GM19395 (cell line): Measurements from ENCODE around the gene CD300C.
"Not testable (repeated sequence)": the region's sequence is repeated elsewhere in the genome, so short reads cannot be mapped to it uniquely, and the experiment has no call there.

Source experiments
- ATAC-seq: cut with Tn5 transposase; IDR thresholded peaks from one replicate; pipeline ENCODE4 v1.9.1; 2021; ENCODE audit warnings: mild to moderate bottlenecking, moderate library complexity; ENCODE audit not compliant: unreplicated experiment

The CD300C gene

GRCh38 chr17:74545843-74546230 lies at the start of gene CD300C:
CD300C (minus strand) TSS chr17:74546115; CDS start chr17:74545782, 333 bp downstream.
- ATAC-seq: no peak

- ATAC-seq: no peak
Observed at GRCh38 chr17:74595037-74595750, 49.3 kb upstream of the CD300C start.

GRCh38 chr17:74592087-74592990 lies 46.4 kb upstream of the CD300C start, which contains the start of gene CD300LD:
CD300LD (minus strand) TSS chr17:74592283; CDS start chr17:74592202, 81 bp downstream.
- ATAC-seq: no peak

GRCh38 chr17:74591503-74591902 lies 45.6 kb upstream of the CD300C start:
- ATAC-seq: no peak

DNA sequence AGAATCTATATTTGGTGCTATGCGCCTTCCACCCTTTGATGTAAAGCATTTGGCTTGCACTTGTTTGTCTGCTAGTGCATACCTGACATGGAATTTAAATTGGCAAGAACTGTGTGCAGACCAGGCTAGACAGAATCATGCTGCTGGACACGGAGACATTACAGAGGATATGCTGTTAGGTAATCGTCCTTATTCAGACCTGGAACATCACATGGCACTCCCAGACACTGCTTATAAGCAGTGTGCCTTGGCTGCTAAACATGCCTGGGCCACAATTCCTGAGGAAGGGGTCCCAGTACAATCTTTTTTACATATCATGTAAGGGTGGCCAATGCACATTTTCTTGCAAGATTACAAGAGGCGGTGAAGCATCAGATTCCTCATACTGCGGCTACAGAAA lies 39.8 kb upstream of the CD300C start:
- ATAC-seq: no peak

DNA sequence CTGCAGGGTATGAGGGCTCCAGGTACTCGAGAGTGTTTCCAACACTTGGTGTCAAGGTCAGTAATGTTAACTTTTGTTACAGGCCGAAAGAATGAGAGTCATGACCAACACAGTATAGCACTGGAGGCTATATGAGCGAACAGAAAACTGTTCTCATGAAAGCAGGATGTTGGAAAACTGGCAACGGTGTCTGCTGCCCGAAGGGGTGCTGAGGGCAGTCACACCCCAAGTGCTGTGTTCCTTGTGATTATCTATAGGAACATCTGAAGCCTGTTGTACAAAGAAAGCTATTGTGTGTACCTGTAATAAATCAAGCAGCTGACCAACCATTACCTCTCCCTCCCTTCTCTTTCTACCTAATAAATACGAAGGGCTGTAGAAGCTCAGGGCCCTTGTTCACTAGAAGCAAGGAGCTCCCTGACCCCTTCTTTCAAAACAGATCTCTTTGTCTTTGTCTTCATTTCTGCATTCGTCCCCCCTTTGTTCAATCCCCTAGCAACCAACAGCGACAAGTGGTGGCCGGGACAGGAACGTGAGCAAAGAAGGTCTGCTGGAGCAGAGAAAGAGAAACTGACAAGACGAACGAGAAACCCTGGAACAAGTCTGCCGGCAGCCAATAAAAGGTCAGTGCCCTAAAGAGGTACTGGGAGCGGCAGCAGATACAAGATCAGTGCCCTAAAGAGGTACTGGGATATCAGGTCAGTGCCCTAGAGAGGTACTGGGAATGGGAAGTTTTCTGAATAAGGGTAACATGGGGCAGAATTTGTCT lies 38.6 kb upstream of the CD300C start:
- ATAC-seq: no peak

DNA sequence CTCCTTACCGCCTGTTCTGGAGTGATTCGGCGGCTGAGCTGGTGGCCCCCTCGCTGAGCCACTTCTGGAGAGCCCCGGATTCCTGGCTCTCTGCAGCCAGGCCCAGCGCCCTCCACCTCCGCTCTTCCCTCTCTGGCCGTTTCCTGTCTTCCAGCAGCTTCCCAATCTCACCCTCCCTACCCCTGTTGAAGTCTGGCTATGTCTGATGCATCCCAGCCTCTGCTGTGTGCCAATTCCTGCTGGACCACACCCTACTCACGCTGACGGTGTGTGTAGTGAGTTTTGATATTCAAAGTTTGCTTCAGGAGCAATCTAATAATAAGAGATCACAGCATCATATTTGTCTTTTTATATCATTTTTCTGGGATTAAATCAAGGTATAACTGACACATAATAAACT lies 36.7 kb upstream of the CD300C start:
- no peak for ATAC-seq

- ATAC-seq: no peak
Observed at GRCh38 chr17:74579900-74580299, 34.0 kb upstream of the CD300C start.

GRCh38 chr17:74578979-74579378 lies 33.1 kb upstream of the CD300C start:
- ATAC-seq: no peak

GRCh38 chr17:74574489-74575142 lies 28.7 kb upstream of the CD300C start:
- ATAC-seq: no peak

GRCh38 chr17:74573635-74574034 lies 27.7 kb upstream of the CD300C start:
- not testable (repeated sequence) for ATAC-seq

DNA sequence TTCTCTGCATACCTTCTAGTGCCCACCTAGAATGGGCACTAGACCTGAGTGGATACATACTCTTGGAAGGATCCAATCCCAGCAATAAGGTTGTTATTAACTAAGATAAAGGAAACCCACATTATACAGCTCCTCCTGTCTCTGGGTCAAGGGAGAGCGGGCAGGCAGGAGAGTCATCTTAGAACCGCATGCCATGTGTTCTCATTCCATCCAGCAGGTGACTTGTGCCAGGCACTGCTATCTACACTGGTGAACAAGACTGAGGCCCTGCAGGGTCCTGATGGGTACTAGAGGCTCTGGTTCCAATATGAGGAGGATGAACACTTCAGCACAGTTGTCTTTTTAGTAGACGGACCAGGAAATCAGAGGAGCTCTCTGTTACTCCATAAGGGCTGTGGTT lies 27.3 kb upstream of the CD300C start:
- no peak for ATAC-seq

DNA sequence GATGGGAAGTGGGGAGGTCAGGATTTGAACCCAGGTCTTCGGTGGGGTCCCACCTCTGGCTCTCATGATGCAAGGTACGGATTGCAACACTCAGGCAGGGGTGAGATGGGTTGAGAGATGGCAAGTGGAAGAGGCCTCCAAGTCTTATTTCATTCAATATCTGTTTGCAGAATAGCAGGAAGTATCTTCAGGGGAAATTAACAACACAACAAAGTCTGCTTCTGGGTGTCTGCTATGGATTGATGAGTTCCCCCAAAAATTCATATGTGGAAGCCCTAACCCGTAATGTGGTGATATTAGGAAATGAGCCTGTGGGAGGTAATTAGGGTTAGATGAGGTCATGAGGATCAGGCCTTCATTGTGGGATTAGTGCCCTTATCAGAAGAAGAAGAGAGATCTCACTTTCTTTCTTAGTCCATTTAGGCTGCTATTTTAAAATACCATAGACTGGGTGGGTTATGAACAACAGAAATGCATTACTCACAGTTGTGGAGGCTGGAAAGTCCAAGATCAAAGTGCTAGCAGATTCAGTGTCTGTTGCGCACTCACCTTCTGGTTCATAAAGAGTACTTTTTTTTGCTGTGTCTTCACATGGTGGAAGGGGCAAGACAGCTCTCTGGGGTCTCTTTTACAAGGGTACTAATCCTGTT lies 25.8 kb upstream of the CD300C start:
- no peak for ATAC-seq

GRCh38 chr17:74569020-74570003 lies 23.4 kb upstream of the CD300C start:
- ATAC-seq: no peak

DNA sequence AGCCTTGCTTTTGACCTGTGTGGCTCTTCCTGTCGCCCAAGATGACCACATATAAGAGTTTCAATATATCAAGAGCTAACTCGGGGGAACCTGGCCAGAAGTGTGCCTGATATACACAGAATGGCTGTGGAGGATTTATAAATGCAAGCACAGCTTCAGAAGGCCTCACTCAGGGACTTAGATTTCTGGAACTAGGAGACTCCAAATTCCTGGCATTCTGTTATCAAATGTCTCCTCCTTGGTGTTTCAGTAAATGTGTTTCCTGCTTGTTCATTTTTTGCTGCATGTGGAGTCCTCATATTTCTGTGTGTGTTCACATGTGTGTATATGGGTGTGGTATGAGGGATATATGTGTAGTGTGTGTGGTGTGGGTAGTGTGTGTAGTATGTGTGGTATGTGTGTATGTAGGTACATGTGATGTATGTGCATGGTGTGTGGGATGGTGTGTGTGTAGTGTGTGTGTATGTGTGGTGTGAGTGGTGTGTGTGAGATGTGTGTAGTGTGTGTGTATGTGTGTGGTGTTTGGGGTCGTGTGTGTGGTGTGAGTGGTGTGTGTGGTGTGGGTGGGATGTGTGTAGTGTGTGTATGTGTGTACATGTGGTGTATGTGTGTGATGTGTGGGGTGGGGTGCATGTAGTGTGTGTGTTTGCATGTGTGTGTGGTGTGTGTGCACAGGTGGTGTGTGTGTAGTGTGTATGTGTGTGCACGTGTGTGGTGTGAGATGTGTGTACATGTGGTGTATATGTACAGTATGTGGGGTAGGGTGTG lies 22.4 kb upstream of the CD300C start:
- no peak for ATAC-seq

GRCh38 chr17:74567397-74567796 lies 21.5 kb upstream of the CD300C start, which contains the start of gene CD300H:
CD300H (minus strand) TSS chr17:74567509.
- no peak for ATAC-seq

- ATAC-seq: no peak
Observed at GRCh38 chr17:74566132-74566753, 20.3 kb upstream of the CD300C start.

DNA sequence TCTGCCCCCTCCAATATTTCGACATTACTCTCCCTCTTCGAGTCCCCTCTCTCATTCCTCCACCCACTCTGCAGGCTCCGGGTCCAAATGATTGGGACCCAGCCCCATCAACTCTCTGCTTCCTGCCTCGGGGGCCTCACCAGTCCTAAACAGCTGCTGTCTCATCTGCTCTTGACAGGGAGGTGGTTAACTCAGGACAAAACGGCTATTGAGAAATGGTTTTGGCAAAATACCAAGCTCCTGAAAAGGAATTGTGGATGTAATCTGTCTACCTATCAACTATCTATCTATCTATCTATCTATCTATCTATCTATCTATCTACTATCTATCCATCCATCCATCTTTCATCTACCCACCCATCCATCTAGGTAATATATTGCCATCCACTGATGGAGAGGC lies 19.2 kb upstream of the CD300C start:
- ATAC-seq: no peak
